ENCODE results near the gene ARSI.

- TF ChIP-seq, protein P1, sequence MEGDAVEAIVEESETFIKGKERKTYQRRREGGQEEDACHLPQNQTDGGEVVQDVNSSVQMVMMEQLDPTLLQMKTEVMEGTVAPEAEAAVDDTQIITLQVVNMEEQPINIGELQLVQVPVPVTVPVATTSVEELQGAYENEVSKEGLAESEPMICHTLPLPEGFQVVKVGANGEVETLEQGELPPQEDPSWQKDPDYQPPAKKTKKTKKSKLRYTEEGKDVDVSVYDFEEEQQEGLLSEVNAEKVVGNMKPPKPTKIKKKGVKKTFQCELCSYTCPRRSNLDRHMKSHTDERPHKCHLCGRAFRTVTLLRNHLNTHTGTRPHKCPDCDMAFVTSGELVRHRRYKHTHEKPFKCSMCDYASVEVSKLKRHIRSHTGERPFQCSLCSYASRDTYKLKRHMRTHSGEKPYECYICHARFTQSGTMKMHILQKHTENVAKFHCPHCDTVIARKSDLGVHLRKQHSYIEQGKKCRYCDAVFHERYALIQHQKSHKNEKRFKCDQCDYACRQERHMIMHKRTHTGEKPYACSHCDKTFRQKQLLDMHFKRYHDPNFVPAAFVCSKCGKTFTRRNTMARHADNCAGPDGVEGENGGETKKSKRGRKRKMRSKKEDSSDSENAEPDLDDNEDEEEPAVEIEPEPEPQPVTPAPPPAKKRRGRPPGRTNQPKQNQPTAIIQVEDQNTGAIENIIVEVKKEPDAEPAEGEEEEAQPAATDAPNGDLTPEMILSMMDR (conservative IDR thresholded peaks at IDR 0.05): no peak
- TF ChIP-seq ZFX (IDR thresholded peaks at IDR 0.05): no peak
Observed at GRCh38 chr5:150278916-150279315, 23.8 kb downstream of the ARSI start.
